Activated T-helper 2 cell treated with anti-CD3 and anti-CD28 coated beads, Interferon-gamma antibody, Interleukin-2, Interleukin-4, amounts not matched to agents 10 μg/mL and 5 μg/mL and 100 μg/mL, durations not matched to agents 14 hours and 24 hours and 36 hours (primary cell): ENCODE data around the gene SNX9. TPM values are rescaled to one million over a fixed set of nuclear protein-coding genes. Genes with fewer than 3 reads are reported as not detected.

Experiments used
- DNase-seq: peaks from one replicate; pipeline ENCODE4 v3.0.0; 2021; ENCODE audit warnings: low spot score
- H3K27ac Mint-ChIP-seq: one replicate; pipeline ENCODE4 v1.8.0; 2021; ENCODE audit warnings: mixed read lengths
- H3K27me3 Mint-ChIP-seq: one replicate; pipeline ENCODE4 v1.8.0; 2021; ENCODE audit warnings: low read depth, mixed read lengths
- H3K36me3 Mint-ChIP-seq: one replicate; pipeline ENCODE4 v1.8.0; 2021; ENCODE audit warnings: low read depth, mixed read lengths
- H3K4me1 Mint-ChIP-seq: one replicate; pipeline ENCODE4 v1.8.0; 2021; ENCODE audit warnings: low read depth, mixed read lengths
- H3K4me3 Mint-ChIP-seq: one replicate; pipeline ENCODE4 v1.8.0; 2021; ENCODE audit warnings: low read depth, mild to moderate bottlenecking, moderate library complexity, mixed read lengths
- H3K9me3 Mint-ChIP-seq: one replicate; pipeline ENCODE4 v1.8.0; 2021; ENCODE audit warnings: mixed read lengths
- intact Hi-C: fragments of 100-400 bp; cut with micrococcal nuclease; formaldehyde crosslinking; loops from one replicate; pipeline ENCODE4 v1.15.1; 2023
- total RNA-seq: library from RNA; stranded (reverse); gene quantifications from 2 replicates; pipeline ENCODE4 v1.2.3, GENCODE V29; 2022

Gene SNX9
- total RNA-seq, 1 donor from 2014 or later: 55.6 TPM

DNA sequence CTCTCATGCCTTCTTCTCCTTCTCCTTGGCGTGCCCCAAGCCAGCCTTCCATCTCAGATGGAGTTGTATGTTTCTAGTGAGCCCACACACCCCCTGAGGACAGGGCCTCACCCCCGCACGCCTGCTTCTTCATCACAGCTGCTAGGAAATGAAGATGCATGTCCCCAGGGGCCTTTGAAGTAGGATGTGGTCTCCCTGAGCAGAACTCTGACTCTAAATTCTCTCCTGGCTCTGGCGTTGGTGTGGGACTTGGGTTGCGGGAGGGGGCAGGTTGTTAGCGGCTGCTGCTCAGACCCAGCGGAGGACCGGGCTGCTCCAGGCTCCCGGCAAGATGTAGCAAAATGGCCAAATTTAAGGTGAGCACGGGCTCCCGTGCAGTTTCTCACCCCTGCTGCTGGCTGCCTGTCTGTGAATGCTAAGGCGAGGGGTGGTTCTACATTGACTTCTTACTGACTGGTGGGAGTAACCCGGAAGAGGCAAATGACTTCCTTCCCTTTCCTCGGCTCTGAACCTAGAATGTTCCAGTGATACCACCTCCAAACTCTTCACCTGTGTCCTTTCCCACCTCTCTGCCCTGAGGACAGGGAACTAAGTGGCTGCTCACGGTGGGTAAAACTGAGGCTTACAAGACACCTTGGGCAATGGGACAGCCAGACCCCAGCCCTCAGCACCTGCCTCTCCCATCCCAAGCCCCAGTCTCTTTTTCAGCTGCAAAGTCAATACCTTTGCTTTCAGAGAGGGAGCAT, 167.4 kb downstream of the SNX9 start:
- H3K27me3 Mint-ChIP-seq: no peaks in the 10 kb centered on the region
- peaks cover 29% of the 10 kb centered on the region for H3K4me1 Mint-ChIP-seq
- intact Hi-C loops: no loop called here
- H3K4me3 Mint-ChIP-seq: peak overlapping the region; percentile 37
- no peaks in the 10 kb centered on the region for H3K9me3 Mint-ChIP-seq
- H3K27ac Mint-ChIP-seq: peak overlapping the region; percentile 54
- DNase-seq: no peak
- peaks cover 9% of the 10 kb centered on the region for H3K36me3 Mint-ChIP-seq

DNA sequence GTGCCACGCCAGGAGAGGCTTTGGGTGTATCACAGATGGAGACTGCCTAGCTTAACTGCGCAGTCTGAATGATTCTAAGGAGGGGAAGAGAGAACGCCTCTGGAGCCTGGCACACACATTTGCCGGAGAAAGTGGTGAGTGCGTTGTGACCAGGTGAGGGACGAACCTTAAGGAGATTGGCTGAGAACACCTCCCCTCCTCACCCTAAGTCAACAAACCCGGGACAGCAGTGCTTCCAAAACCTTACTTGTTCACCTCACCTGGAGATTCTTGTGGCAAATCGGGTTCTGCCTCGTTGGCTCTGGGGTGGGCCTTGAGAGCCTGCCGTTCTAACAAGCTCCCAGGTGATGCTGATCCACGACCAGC, 168.0 kb downstream of the SNX9 start:
- H3K36me3 Mint-ChIP-seq: peaks cover 9% of the 10 kb centered on the region
- no peak overlapping the region for H3K4me3 Mint-ChIP-seq
- no peaks in the 10 kb centered on the region for H3K9me3 Mint-ChIP-seq
- H3K4me1 Mint-ChIP-seq: peaks cover 31% of the 10 kb centered on the region
- intact Hi-C loops: no loop called here
- no peaks in the 10 kb centered on the region for H3K27me3 Mint-ChIP-seq
- no peak for DNase-seq
- no peak overlapping the region for H3K27ac Mint-ChIP-seq

DNA sequence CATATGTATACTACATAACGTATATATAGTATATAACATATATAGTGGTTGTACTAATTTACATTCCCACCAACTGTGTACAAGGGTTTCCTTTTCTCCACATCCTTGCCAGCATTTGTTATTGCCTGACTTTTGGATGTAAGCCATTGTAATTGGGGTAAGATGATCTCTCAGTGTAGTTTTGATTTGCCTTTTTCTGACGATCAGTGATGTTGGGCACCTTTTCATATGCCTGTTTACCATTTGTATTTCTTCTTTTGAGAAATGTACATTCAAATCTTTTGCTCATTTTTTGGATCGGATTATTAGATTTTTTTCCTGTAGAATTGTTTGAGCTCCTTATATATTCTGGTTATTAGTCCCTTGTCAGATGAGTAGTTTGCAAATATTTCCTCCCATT, 170.0 kb downstream of the SNX9 start:
- no peak overlapping the region for H3K4me3 Mint-ChIP-seq
- H3K36me3 Mint-ChIP-seq: peaks cover 9% of the 10 kb centered on the region
- intact Hi-C loops: no loop called here
- H3K27me3 Mint-ChIP-seq: no peaks in the 10 kb centered on the region
- H3K4me1 Mint-ChIP-seq: peaks cover 37% of the 10 kb centered on the region
- DNase-seq: no peak
- no peaks in the 10 kb centered on the region for H3K9me3 Mint-ChIP-seq
- H3K27ac Mint-ChIP-seq: no peak overlapping the region

DNA sequence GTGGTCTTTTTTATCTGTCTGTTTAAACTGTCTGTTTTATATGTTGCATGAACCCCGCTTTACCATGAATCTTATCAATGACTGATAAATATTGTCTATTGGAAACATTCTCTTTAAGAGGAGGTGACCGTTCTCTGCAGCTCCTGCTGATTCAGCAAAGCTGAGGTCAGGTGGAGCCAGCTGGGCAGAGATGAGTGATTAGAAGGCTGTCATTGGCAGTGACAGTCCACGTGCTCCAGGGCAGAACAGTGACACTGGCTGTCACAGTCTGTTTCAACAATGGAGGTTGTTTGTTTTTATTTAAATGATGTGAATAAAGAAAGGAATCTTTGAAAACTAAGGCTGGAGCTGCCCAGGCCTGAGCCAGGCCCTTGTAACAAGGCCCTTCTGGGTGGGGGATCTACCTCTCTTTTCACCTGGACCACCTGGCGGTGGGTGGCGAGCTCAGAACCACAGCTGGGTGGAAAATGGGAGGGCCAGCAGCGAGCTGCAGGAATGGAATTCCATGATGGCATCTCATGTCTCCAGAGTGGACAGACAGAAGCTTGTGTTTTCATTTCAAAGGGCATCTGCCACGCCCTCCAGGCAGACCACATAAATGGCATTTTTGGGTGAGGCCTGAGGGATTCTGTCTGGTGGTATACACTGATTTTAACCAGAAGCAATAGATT, 171.2 kb downstream of the SNX9 start:
- H3K4me3 Mint-ChIP-seq: no peak overlapping the region
- intact Hi-C loops: no loop called here
- peaks cover 34% of the 10 kb centered on the region for H3K4me1 Mint-ChIP-seq
- no peaks in the 10 kb centered on the region for H3K9me3 Mint-ChIP-seq
- H3K27me3 Mint-ChIP-seq: no peaks in the 10 kb centered on the region
- H3K27ac Mint-ChIP-seq: no peak overlapping the region
- peaks cover 9% of the 10 kb centered on the region for H3K36me3 Mint-ChIP-seq
- DNase-seq: no peak

Other genes starting within 250 kb of the SNX9 start
- 21.5 and 23.6 TPM in 2 replicates for gene SYNJ2, start 158.6 kb downstream of the SNX9 start, total RNA-seq